Measurements from ENCODE around the gene XPO4.

DNA sequence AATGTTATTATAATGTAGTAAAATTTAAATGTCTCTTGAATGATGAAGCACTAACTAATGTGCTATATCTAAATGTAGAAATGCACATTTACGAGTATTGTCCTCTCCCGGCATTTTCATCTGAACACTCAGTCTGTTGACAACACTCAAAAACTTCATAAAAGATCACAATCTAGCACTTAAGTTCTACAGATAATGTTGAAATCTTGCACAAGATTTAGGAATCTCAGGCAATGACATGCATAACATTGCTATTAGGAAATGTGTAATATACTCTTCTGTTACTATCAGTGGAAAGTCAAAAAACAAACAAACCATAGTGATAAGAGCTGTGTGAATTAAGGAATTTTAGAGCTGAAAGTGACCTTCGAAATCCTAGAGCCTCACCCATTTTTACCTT lies 37.5 kb upstream of the XPO4 start:
- TF ChIP-seq, protein P1, sequence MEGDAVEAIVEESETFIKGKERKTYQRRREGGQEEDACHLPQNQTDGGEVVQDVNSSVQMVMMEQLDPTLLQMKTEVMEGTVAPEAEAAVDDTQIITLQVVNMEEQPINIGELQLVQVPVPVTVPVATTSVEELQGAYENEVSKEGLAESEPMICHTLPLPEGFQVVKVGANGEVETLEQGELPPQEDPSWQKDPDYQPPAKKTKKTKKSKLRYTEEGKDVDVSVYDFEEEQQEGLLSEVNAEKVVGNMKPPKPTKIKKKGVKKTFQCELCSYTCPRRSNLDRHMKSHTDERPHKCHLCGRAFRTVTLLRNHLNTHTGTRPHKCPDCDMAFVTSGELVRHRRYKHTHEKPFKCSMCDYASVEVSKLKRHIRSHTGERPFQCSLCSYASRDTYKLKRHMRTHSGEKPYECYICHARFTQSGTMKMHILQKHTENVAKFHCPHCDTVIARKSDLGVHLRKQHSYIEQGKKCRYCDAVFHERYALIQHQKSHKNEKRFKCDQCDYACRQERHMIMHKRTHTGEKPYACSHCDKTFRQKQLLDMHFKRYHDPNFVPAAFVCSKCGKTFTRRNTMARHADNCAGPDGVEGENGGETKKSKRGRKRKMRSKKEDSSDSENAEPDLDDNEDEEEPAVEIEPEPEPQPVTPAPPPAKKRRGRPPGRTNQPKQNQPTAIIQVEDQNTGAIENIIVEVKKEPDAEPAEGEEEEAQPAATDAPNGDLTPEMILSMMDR (IDR thresholded peaks at IDR 0.05), result no peak
- no peak for TF ChIP-seq RAD21 (IDR thresholded peaks at IDR 0.05; ENCODE audit: low read length)
- TF ChIP-seq MXI1 (IDR thresholded peaks at IDR 0.05; ENCODE audit: low read depth, low read length), result no peak
- no peak for TF ChIP-seq EP300 (IDR thresholded peaks at IDR 0.05; ENCODE audit: borderline replicate concordance in 1 of 2, low read depth in 1 of 2, low read length in 1 of 2)
- no peak for TF ChIP-seq TAF1 (IDR thresholded peaks at IDR 0.05; ENCODE audit: borderline replicate concordance, low read depth, low read length)
